Kidney (tissue), 14 donors: ENCODE data around the gene SF3B3. TPM values are rescaled to one million over a fixed set of nuclear protein-coding genes. Genes with fewer than 3 reads are reported as not detected.
A peak's percentile ranks its signal among the peaks of the same experiment; 100 is the strongest.

Source experiments
- DNase-seq, 5 donors: peaks; one replicate each; pipeline ENCODE4 v3.0.0-alpha.2; 2013 to 2020
- FAIRE-seq: peaks from 2 replicates; lab custom pipeline; 2012; peaks lifted over from hg19 to GRCh38; lab: Jason Lieb, UNC
- H3K27ac ChIP-seq, 2 donors: one replicate each; pipeline ENCODE4 v1.7.0; 2013; ENCODE audit warnings: low read depth in 2 of 2, low read length in 2 of 2, inconsistent platforms in 1 of 2
- H3K27me3 ChIP-seq: one replicate; pipeline ENCODE4 v1.7.1; 2013; ENCODE audit warnings: low read length, inconsistent platforms; ENCODE audit not compliant: control insufficient read depth, insufficient read depth
- H3K36me3 ChIP-seq, 3 donors: one replicate each; pipeline versions ENCODE4 v1.7.0 to v1.7.1; 2013; ENCODE audit warnings: low read length in 3 of 3, control low read depth in 1 of 3, inconsistent platforms in 1 of 3; ENCODE audit not compliant: insufficient read depth in 3 of 3, control insufficient read depth in 2 of 3
- H3K4me1 ChIP-seq, 3 donors: one replicate each; pipeline versions ENCODE4 v1.7.0 to v1.7.1; 2013; ENCODE audit warnings: low read length in 3 of 3, inconsistent platforms in 1 of 3, low read depth in 1 of 3; ENCODE audit not compliant: control insufficient read depth in 2 of 3, insufficient read depth in 2 of 3
- H3K4me3 ChIP-seq, 3 donors: one replicate each; pipeline versions ENCODE4 v1.7.0 to v1.8.1; 2013; ENCODE audit warnings: low read length in 3 of 3, control low read depth in 1 of 3, inconsistent platforms in 1 of 3
- H3K9ac ChIP-seq, 3 donors: one replicate each; pipeline versions ENCODE4 v1.7.0 to v1.7.1; 2013; ENCODE audit warnings: low read length in 3 of 3, control low read depth in 1 of 3, inconsistent platforms in 1 of 3
- H3K9me3 ChIP-seq, 3 donors: one replicate each; pipeline versions ENCODE4 v1.7.0 to v1.7.1; 2013; ENCODE audit warnings: low read length in 3 of 3, control low read depth in 1 of 3, inconsistent platforms in 1 of 3; ENCODE audit not compliant: control insufficient read depth in 2 of 3, insufficient read depth in 1 of 3
- CTCF ChIP-seq: IDR thresholded peaks from 3 replicates; pipeline ENCODE4 v1.5.1; 2012; ENCODE audit warnings: mild to moderate bottlenecking, moderate library complexity, borderline replicate concordance; ENCODE audit not compliant: insufficient read depth; ENCODE audit errors: extremely low read depth
- intact Hi-C: fragments of 100-400 bp; cut with DNase I; formaldehyde crosslinking; loops from one replicate; pipeline ENCODE4 v1.11.1; 2022
- polyA plus RNA-seq: library from polyadenylated mRNA; stranded (reverse); fragments of 350-450 nt; fragmentation: Illumina TruSeq; extraction: RNeasy Lipid Tissue Mini Kit (QIAGEN cat#74804); gene quantifications from one replicate; pipeline ENCODE4 v1.2.3, GENCODE V29; 2014; ENCODE audit warnings: low read depth, low replicate concordance; ENCODE audit not compliant: insufficient read depth
- total RNA-seq: library from RNA; stranded (reverse); fragmentation: NEBNext Ultra II Directional; extraction: Animal tissue kit (Norgen Biotek cat#: 25700); gene quantifications from one replicate; pipeline ENCODE4 v1.2.1, GENCODE V29; 2021
- donor health status: control.
- donor health status: control.
- donor health status: control.
- donor health status: control.
- donor health status: control.
- donor health status: DM: yes; HTN: yes; CAD: no.
- donor health status: Normal renal cell carcinoma (clear cell type).

The SF3B3 gene
- total and polyA plus RNA-seq, 2 donors from 2014 or later, result 92.9 to 246 TPM

DNA sequence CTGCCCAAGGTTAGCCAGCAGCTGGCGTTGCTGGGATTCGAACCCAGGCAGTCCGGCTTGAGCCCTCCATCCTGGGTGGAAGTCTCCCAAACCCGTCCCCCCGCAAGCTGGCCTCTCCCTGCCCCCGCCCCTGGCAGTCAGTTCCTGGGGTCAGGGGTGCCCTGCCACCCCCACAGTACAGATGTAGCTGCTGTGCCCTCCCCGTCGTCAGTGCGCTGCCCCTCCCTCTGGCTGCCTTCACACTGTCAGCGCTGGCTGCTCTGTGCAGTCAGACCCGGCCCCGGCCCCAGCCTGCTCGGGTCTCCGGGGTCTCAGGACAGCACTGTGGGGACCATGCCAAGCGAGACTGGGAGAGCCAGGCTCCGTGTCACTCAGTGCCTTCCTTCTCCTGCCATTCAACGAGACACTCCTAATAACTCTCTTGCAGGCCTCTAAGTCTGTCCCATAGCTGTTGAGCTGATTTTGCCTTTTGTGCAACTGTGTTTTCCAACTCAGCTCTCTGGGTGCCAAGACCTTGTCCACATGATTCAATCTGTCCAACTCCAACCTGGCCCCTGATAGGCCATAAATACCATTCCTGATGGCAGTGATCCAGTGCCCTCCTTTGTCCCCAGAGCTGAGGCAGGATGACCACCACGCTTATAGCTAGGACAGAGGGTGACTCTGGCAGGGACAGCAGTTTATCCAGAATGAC, 67.3 kb downstream of the SF3B3 start:
- Histone ChIP-seq H3K27me3 (no peaks in the 10 kb centered on the region), H3K27ac (peak overlapping the region; percentile 23 to 34), H3K9ac (no peak overlapping the region), H3K4me3 (no peak overlapping the region), H3K4me1 (peaks cover 0 to 14% (median 3%) of the 10 kb centered on the region in 3 donors), H3K36me3 (no peaks in the 10 kb centered on the region), H3K9me3 (no peaks in the 10 kb centered on the region)
- TF ChIP-seq CTCF, result no peak
- intact Hi-C loops, result no loop called here
- DNase-seq, result peak in 1 of 5 donors; percentile 68
- FAIRE-seq, result no peak

DNA sequence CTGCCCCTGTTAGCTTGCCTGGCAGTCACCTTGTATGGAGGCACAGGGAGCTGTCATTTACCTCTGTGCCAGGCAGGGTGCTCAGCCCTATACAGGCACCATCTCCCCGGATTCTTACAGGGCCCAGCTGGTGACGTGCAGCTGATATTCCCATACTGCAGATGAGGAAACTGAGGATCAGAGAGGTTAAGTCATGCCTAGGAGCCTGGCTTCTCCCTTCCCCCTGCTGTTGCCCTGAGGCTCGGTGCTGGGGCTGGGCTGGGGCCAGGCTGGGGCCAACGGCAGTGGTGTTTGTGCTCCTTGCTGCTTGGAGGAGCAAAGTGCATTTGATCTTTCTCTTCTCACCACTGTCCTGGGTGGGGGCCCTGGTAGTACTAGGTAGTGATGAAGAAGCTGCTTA, 68.0 kb downstream of the SF3B3 start:
- no peak for TF ChIP-seq CTCF
- Histone ChIP-seq H3K4me1 (peaks cover 0 to 14% (median 3%) of the 10 kb centered on the region in 3 donors), H3K9me3 (no peaks in the 10 kb centered on the region), H3K9ac (no peak overlapping the region), H3K4me3 (no peak overlapping the region), H3K27me3 (no peaks in the 10 kb centered on the region), H3K27ac (peak overlapping the region; percentile 71 to 77), H3K36me3 (no peaks in the 10 kb centered on the region)
- DNase-seq (no peak), FAIRE-seq (no peak)
- intact Hi-C loops, result no loop called here

DNA sequence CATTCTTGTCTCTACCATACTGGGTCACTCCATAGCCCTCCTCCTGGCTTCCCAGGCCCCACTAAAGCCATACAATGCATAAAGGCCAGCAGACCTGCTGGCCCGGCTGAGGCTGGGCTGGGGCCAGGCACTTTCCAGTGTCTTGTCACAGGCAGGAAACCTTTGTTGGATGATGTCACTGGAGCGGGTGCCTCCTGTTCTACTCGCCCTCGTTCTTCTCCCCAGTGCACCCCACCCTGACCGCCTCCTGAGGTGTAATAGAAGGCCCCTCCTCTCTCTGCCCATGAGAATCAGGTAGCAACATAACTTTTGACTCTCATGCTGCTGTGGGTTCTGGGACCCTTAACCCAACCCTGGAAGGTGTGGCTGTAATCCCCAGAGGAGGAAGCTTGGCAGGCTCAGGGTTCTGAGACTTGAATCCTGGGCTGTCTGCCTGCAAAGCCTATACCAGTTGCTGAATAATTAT, 68.5 kb downstream of the SF3B3 start:
- Histone ChIP-seq H3K27me3 (no peaks in the 10 kb centered on the region), H3K4me3 (no peak overlapping the region), H3K27ac (peak overlapping the region in 1 of 2 donors; percentile 55), H3K36me3 (no peaks in the 10 kb centered on the region), H3K9me3 (no peaks in the 10 kb centered on the region), H3K4me1 (peaks cover 0 to 14% (median 3%) of the 10 kb centered on the region in 3 donors), H3K9ac (no peak overlapping the region)
- intact Hi-C loops, result no loop called here
- no peak for TF ChIP-seq CTCF
- peak in 1 of 5 donors; percentile 81 for DNase-seq
- no peak for FAIRE-seq
